ENCODE data around the gene AVP.

DNA sequence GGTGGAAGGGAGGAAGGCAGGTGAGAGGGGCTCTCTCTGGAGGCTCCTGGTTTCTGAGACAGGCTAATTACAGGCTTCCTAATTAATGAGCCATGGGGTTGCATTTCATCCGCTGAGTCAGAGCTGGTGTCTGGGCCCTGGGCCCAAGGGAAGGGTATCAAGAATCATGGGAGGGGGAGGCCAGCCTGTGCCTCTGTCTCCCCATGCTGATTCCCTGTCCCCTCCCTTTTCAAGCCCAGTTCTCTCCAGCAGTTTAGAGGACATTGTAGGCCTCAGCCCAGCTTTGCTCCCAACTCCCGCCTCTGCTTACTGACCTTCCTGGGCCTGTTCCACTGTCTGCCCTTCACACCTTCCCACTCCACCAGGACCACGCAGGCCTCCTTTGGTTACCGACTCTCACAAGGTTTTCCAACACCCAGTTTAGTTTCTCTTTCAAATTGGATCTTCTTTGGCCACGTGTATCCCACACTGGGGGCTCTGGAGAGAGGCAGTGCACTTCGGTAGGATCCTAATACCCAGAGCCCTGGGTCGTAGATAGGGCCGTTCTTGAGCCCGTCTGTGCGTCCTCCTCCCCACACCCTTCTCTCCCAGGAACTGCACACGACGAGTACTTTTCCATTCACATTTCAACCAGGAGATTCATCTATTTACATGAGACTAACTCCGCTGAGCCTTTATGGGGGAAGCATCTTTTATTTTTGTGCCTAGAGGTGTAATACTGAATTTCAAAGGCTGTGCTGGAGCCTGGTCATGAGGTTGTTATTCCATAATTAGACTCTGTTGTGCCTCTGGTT is 18.2 kb upstream of the AVP start:
- TF ChIP-seq, protein P1, sequence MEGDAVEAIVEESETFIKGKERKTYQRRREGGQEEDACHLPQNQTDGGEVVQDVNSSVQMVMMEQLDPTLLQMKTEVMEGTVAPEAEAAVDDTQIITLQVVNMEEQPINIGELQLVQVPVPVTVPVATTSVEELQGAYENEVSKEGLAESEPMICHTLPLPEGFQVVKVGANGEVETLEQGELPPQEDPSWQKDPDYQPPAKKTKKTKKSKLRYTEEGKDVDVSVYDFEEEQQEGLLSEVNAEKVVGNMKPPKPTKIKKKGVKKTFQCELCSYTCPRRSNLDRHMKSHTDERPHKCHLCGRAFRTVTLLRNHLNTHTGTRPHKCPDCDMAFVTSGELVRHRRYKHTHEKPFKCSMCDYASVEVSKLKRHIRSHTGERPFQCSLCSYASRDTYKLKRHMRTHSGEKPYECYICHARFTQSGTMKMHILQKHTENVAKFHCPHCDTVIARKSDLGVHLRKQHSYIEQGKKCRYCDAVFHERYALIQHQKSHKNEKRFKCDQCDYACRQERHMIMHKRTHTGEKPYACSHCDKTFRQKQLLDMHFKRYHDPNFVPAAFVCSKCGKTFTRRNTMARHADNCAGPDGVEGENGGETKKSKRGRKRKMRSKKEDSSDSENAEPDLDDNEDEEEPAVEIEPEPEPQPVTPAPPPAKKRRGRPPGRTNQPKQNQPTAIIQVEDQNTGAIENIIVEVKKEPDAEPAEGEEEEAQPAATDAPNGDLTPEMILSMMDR (optimal IDR thresholded peaks at IDR 0.05 in 1 of 3, IDR thresholded peaks at IDR 0.05 in 1 of 3, conservative IDR thresholded peaks at IDR 0.05 in 1 of 3; ENCODE audit: extremely low read depth in 1 of 3, insufficient read depth in 2 of 3, low read length in 3 of 3) = no peak
- no peak for TF ChIP-seq EZH2 (IDR thresholded peaks at IDR 0.05; ENCODE audit: low read length)

All from keratinocyte (primary cell).